ENCODE data around the gene TBC1D22A.

DNA sequence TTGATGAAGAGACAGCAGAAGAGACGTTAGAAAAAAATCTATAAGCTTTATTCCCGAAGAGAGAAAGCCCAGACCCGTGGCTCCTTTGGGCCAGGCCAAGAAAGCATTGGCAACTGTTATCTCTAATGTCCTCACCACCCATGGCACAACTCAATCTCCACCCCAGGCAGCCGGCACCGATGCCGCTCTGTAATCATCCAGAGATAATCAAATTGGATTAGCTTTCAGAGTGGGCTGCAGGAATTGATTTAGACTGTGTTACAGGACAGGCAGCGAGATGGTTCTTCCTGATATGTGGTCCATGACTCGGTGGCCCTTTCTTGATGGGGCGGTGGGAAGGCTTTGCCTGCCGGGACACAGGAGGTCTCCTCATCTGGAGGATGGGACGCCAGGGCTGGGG is 383.9 kb downstream of the TBC1D22A start:
- TF ChIP-seq, protein P1, sequence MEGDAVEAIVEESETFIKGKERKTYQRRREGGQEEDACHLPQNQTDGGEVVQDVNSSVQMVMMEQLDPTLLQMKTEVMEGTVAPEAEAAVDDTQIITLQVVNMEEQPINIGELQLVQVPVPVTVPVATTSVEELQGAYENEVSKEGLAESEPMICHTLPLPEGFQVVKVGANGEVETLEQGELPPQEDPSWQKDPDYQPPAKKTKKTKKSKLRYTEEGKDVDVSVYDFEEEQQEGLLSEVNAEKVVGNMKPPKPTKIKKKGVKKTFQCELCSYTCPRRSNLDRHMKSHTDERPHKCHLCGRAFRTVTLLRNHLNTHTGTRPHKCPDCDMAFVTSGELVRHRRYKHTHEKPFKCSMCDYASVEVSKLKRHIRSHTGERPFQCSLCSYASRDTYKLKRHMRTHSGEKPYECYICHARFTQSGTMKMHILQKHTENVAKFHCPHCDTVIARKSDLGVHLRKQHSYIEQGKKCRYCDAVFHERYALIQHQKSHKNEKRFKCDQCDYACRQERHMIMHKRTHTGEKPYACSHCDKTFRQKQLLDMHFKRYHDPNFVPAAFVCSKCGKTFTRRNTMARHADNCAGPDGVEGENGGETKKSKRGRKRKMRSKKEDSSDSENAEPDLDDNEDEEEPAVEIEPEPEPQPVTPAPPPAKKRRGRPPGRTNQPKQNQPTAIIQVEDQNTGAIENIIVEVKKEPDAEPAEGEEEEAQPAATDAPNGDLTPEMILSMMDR (IDR thresholded peaks at IDR 0.05): no peak
- no peak for TF ChIP-seq POLR2A (IDR thresholded peaks at IDR 0.05)

Data from right lobe of liver (tissue), 4 donors.